ENCODE results near the gene SLC25A3.
"Not testable (repeated sequence)": the region's sequence is repeated elsewhere in the genome, so short reads cannot be mapped to it uniquely, and the experiment has no call there.

The SLC25A3 gene

GRCh38 chr12:98595243-98595988, 1.9 kb downstream of the SLC25A3 start:
- no peak for DNase-seq

DNA sequence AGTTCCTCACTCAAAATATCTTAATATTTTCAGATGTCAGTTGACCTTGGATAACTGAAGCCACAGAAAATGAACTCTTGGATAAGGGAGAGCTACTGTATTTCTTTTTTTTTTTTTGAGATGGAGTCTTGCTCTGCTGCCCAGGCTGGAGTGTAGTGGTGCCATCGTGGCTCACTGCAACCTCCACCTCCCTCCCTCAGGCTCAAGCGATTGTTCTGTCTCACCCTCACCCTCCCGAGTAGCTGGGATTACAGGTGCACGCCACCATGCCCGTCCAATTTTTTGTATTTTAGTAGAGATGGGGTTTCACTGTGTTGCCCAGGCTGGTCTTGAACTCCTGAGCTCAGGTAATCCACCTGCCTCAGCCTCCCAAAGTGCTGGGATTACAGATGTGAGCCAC, 3.8 kb downstream of the SLC25A3 start:
- not testable (repeated sequence) for DNase-seq

GRCh38 chr12:98601924-98602323, 8.4 kb downstream of the SLC25A3 start:
- DNase-seq = no peak

DNA sequence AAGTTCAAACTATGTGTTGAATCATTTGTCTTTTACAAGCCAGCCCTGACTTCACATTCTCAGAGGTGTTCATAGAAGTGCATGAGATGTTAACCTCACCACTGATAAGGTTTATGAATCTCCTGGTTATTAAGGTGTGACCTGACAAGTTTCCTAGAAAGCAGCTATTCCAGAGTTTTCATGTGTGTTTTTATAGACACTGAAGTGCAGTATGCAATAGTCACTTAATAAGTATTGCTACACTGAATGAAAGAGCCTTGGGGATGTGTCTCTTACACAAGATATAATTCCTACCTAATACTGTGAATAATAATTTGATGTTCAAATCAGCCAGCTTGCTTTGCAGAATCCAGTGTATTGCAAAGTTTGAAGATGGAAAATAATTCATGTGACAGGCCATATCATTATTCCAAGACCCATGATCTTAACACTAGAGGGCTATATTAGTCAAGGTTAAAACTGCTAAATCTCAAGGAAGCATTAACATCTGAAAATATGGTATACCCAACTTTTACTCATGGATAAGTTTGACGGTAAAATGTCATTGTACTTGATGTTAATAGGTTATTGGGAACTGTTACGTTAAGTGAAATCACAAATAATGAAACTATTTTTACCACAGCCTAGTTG, 13.0 kb downstream of the SLC25A3 start:
- DNase-seq = no peak

GRCh38 chr12:98610596-98610995, 17.1 kb downstream of the SLC25A3 start:
- DNase-seq = no peak

- no peak for DNase-seq
Measured at GRCh38 chr12:98612696-98613334, 19.3 kb downstream of the SLC25A3 start.

DNA sequence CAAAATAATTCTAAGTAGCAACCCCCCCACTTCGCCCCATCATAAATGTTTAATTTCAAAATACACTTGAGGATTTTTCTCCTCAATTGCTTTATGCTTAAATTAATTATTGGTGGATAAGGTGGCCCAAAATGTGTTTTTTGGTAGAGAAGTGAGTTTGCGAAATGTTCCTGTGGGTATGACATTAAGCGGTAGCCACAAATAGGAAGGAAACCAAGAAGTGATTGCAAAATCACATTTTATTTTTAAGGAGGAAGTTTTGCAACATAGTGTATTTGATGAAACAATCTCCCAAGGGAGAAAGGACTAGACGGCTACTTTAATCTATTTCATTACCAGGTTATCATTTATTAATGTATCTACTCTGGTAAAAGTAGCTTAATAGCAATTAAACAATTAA, 25.5 kb downstream of the SLC25A3 start:
- no peak for DNase-seq

DNA sequence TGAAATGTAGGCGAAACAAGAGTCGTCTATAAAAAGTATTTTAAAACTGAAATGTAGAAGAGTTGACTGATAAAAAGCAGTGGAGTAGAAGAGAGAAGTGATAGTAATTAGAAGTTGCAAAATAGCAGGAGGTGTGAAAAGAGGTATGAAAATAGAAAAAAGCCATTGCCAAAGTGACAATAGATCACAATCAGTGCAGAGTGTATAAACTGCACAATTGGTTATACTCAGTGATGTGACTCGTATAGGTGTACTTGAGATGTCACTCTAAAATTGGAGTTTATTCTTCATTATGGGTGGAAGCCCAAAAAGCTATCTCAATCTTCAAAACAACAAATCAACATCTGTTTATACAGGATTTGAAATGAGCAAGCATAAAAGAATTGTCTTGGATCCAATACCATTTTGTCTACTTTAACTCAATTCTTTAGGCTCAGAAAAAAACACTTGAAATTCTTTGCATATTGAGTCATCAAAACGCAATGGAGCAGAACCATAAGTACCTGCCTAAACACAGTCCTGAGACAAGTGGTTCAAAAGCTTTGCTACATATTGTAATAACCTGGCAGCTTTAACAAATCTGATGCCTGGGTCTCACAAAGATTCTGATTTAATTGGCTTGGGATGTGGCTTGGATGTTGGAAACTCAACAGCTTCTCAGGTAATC, 42.3 kb downstream of the SLC25A3 start:
- DNase-seq = peak; percentile 94

GRCh38 chr12:98637068-98637467, 43.6 kb downstream of the SLC25A3 start:
- no peak for DNase-seq

- no peak for DNase-seq
Measured at GRCh38 chr12:98638009-98638408, 44.5 kb downstream of the SLC25A3 start.

DNA sequence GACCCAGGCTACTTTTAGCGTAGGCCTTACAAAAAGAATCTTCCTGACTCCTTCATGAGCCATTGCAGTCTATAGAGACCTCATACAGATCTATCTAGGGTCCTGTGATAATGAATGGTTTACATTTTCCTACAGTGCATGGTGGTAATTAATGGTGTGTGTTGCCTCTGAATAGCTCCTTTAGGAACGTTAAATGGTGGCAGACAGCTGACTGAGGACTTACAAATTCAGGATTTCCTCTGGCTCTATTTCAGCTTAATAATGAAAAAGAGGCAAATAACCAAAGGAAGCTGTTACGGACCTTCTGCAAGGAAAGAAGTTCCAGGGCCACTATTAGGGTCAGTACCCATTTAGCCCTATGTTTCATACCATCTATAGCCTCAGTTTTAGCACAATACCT, 46.0 kb downstream of the SLC25A3 start:
- DNase-seq = no peak

- not testable (repeated sequence) for DNase-seq
Measured at GRCh38 chr12:98642801-98643200, 49.3 kb downstream of the SLC25A3 start.

- DNase-seq = peak; percentile 40
Measured at GRCh38 chr12:98644433-98644711, 50.9 kb downstream of the SLC25A3 start.

DNA sequence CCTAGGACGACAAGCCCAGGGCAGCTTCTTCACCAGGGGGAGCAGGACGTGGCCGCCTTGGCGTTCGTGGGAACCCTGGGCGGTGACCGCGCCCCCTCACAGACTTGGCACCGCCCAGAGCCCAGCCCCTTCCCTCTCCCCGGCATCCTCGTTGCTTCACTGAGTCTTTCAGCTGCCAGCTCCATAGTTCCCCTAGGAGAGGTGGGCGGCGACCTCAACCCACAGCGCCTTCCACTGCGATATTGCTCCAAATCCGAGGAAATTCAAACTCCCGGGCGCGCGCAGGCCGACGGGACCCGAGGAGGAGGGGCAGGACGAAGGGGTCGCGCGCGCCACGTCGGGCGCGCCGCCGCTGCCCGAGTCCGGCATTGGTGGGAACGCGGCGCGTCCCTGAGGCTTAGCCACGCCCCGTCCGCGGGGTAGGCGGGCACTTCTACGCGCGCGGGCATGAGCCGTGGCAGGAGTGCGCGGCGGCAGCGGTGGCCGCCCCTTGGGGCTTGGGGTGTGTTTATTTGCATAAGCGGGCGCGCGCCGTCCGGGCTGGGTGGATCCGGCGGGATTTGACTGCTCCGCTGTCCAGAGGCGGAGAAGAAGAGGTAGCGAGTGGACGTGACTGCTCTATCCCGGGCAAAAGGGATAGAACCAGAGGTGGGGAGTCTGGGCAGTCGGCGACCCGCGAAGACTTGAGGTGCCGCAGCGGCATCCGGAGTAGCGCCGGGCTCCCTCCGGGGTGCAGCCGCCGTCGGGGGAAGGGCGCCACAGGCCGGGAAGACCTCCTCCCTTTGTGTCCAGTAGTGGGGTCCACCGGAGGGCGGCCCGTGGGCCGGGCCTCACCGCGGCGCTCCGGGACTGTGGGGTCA, 51.5 kb downstream of the SLC25A3 start, which contains the start of the genes APAF1 and IKBIP:
Gene APAF1 (plus strand): TSS at position 579 of the 860 bp plus-strand sequence. CDS start 3,070 bp downstream, outside the sequence.
Gene IKBIP (minus strand): TSS at position 77 of the 860 bp plus-strand sequence. CDS start 87 bp downstream, outside the sequence.
- DNase-seq = peak; percentile 91

- DNase-seq = no peak
Measured at GRCh38 chr12:98645572-98646067, 52.1 kb downstream of the SLC25A3 start.

DNA sequence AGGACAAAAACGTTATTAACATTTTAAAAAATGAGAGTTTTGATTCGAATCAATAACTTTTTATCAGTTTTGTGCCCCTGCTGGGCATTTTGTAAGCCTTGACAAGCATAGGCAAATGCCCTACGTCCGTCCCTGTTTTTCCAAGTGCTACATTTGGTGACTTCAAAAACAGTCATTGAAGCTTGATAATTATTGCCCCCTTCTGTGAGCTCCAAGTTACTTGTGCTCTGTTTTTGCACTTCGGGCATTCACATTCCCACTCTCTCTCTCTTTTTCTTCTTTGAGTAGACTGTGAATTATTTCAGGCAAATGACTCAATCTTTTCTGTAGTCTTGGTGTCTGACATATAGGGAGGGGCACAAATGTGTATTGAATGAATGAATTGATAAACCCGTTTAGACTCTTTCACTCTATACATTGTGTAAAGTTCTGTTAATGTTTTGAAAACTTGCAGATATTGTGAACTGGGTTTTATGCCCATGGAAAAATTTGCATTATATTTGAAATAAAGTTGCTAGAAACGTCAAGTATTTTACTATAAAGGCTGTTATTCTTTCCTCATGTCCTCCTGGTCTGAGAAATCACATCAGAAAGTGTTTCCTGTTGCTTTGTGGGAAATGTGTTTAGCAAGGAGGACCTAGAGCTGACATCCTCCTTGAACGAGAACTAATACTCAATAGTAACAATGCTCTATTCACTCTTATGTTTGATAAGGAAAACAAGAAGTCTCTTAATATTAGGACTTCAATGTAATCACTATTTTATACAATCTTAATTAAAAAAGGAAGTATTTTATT, 53.0 kb downstream of the SLC25A3 start:
- no peak for DNase-seq

GRCh38 chr12:98651328-98651727, 57.8 kb downstream of the SLC25A3 start:
- no peak for DNase-seq

DNA sequence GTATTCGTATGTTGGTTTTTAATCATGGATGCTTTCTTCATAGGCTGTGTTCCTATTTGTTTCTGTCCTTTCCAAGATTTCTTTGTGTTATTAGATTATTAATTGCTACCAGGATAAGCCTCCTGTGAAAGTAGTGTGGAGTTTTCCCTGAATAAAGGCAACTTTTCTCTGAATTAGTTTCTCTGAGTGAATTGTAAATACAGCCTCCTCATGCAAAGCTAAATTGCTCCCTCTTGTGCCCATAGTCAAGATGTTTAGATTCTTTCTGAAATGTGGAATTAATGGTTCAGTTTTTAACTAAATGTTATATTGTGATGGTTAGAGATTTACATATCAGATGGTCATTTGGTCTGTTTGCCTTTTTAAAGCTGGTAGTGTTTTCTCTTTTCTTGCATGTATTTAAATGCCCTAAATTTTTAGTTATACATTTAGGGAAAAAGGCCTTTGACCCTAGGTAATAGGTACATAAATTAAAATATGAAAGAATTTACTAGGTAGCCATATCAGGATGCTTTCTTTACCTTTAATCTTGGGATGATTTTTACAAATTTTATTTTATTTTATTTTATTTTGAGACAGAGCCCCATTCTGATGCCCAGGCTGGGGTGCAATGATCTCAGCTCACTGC, 60.5 kb downstream of the SLC25A3 start:
- DNase-seq = peak; percentile 23
